Adrenal gland (tissue), 19 donors: ENCODE measurements around the gene PIGT. TPM values are rescaled to one million over a fixed set of nuclear protein-coding genes. Genes with fewer than 3 reads are reported as not detected.

Source experiments
- DNase-seq, 7 donors: peaks; one replicate each; pipeline ENCODE4 v3.0.0-alpha.2; 2019 to 2020
- H3K27ac ChIP-seq, 5 donors: fragments of 200-600 bp; sonication (generic) in 4 of 5; 1 replicate in 3 of 5; 2 replicates in 2 of 5; pipeline versions ENCODE4 v1.5.1 to v1.8.0; 2016 to 2020; ENCODE audit warnings: mild to moderate bottlenecking in 1 of 5
- H3K27me3 ChIP-seq: fragments of 200-600 bp; 2 replicates; pipeline ENCODE4 v1.8.0; 2021
- H3K36me3 ChIP-seq, 2 donors: fragments of 200-600 bp; replicated peaks in 1 of 2; 1 replicate in 1 of 2; 2 replicates in 1 of 2; pipeline versions ENCODE4 v1.5.1 to v1.8.0; 2018 to 2022
- H3K4me1 ChIP-seq, 2 donors: fragments of 200-600 bp; replicated peaks in 1 of 2; 1 replicate in 1 of 2; 2 replicates in 1 of 2; pipeline versions ENCODE4 v1.5.1 to v1.8.0; 2018 to 2021
- H3K4me3 ChIP-seq, 4 donors: fragments of 200-600 bp; sonication (generic) in 3 of 4; one replicate each; pipeline ENCODE4 v1.5.1; 2016 to 2018
- H3K9me3 ChIP-seq, 3 donors: fragments of 200-600 bp; sonication (generic) in 1 of 3; replicated peaks in 1 of 3; 1 replicate in 2 of 3; 2 replicates in 1 of 3; pipeline versions ENCODE4 v1.5.1 to v1.8.0; 2016 to 2021
- CTCF ChIP-seq, 6 experiments: fragments of 450-650 bp in 4 of 6; fragments of 200-600 bp in 2 of 6; sonication (generic) in 1 of 6; IDR thresholded peaks; 1 replicate in 5 of 6; 2 replicates in 1 of 6; pipeline versions ENCODE4 v1.5.1 to v1.8.0; 2016 to 2021; ENCODE audit warnings: antibody characterized with exemption in 6 of 6, mild to moderate bottlenecking in 2 of 6, moderate library complexity in 1 of 6
- POLR2A ChIP-seq, 2 donors: fragments of 450-650 bp; IDR thresholded peaks; one replicate each; pipeline ENCODE4 v1.6.1; 2017; ENCODE audit warnings: antibody characterized with exemption in 2 of 2, mild to moderate bottlenecking in 2 of 2, moderate library complexity in 1 of 2
- WGBS, 4 donors: extraction: QIAGEN DNeasy Blood & Tissue Kit in 2 of 4; methylation state at CpG; one replicate each; pipeline versions ENCODE4 v1.1.5 to v1.1.7; 2013 to 2017; 5-methylcytosine and 5-hydroxymethylcytosine counted together
- intact Hi-C, 2 donors: fragments of 100-400 bp; cut with DNase I; formaldehyde crosslinking; loops; one replicate each; pipeline versions ENCODE4 v1.14.1 to v1.15.0; 2022 to 2023
- long read RNA-seq, 10 donors: library from polyadenylated mRNA in 3 of 10; unstranded in 2 of 10; stranded (forward) in 1 of 10; transcript quantifications; one replicate each; pipeline ENCODE4 v2.0.0 and lab custom pipeline, GENCODE V29; 2021 to 2026
- polyA plus RNA-seq, 3 donors: library from polyadenylated mRNA; stranded (reverse); fragments of 200-250 nt in 2 of 3; fragments of 350-450 nt in 1 of 3; fragmentation: Illumina TruSeq in 1 of 3; extraction: RNeasy Lipid Tissue Mini Kit (QIAGEN cat#74804) in 1 of 3; gene quantifications; one replicate each; pipeline ENCODE4 v1.2.3, GENCODE V29; 2013 to 2014
- total RNA-seq, 9 donors: library from RNA; depleted of rRNA in 4 of 9; stranded (reverse); fragments of >200 nt in 4 of 9; fragments of 120-200 nt in 1 of 9; fragmentation: NEBNext Ultra II Directional in 1 of 9; extraction: Animal tissue kit (Norgen Biotek cat#: 25700) in 1 of 9; gene quantifications; one replicate each; pipeline versions ENCODE4 v1.1.0 to v1.2.4, GENCODE V29; 2013 to 2023
- donor health status: healthy with polysubstance abuse.
- donor health status: Bipolar disorder and iron deficiency.
- donor health status: DM: yes; HTN: yes; CAD: no.
- donor health status: DM: no; HTN: no; CAD: no.
- donor health status: DM: no; HTN: no; CAD: no.
- donor health status: DM: yes; HTN: yes; CAD: no.

PIGT gene
- total RNA-seq: 100 to 1,000 TPM in 6 of 9 donors, 10 to 100 TPM in 3; 76.0 to 202 (median 117) TPM
- 100 to 1,000 TPM in 1 of 3 donors, 10 to 100 TPM in 2; 45.2 to 121 (median 99.7) TPM for polyA plus RNA-seq
- long read RNA-seq, donor 1, transcript PIGT-202 (12 exons, 2,245 nt): major isoform, 27 of 42 reads
- long read RNA-seq, donor 1, partial matches to known transcripts: 5 of 42 reads
- long read RNA-seq, donor 1, other reads (novel, unspliced or antisense): 0 of 42 reads
- long read RNA-seq, donor 2, transcript PIGT-202 (12 exons, 2,245 nt): major isoform, 18 of 23 reads
- long read RNA-seq, donor 2, partial matches to known transcripts: 0 of 23 reads
- long read RNA-seq, donor 2, other reads (novel, unspliced or antisense): 0 of 23 reads
- long read RNA-seq, donor 3, transcript PIGT-202 (12 exons, 2,245 nt): major isoform, 21 of 43 reads
- long read RNA-seq, donor 3, partial matches to known transcripts: 13 of 43 reads
- long read RNA-seq, donor 3, other reads (novel, unspliced or antisense): 0 of 43 reads
- long read RNA-seq, donor 4, transcript PIGT-201 (10 exons, 1,880 nt): minor isoform, 6 of 108 reads
- long read RNA-seq, donor 4, transcript PIGT-202 (12 exons, 2,245 nt): major isoform, 72 of 108 reads
- long read RNA-seq, donor 4, partial matches to known transcripts: 10 of 108 reads
- long read RNA-seq, donor 4, other reads (novel, unspliced or antisense): 8 of 108 reads
- long read RNA-seq, donor 5, transcript PIGT-202 (12 exons, 2,245 nt): major isoform, 280 of 333 reads
- long read RNA-seq, donor 5, partial matches to known transcripts: 16 of 333 reads
- long read RNA-seq, donor 5, other reads (novel, unspliced or antisense): 10 of 333 reads
- long read RNA-seq, donor 6, transcript PIGT-202 (12 exons, 2,245 nt): major isoform, 51 of 71 reads
- long read RNA-seq, donor 6, partial matches to known transcripts: 8 of 71 reads
- long read RNA-seq, donor 6, other reads (novel, unspliced or antisense): 2 of 71 reads
- long read RNA-seq, donor 7, transcript PIGT-202 (12 exons, 2,245 nt): major isoform, 8 of 16 reads
- long read RNA-seq, donor 7, partial matches to known transcripts: 0 of 16 reads
- long read RNA-seq, donor 7, other reads (novel, unspliced or antisense): 0 of 16 reads
- long read RNA-seq, donor 8, transcript PIGT-210 (3 exons, 2,006 nt): minor isoform, 5 of 50 reads
- long read RNA-seq, donor 8, transcript PIGT-202 (12 exons, 2,245 nt): major isoform, 40 of 50 reads
- long read RNA-seq, donor 8, partial matches to known transcripts: 0 of 50 reads
- long read RNA-seq, donor 8, other reads (novel, unspliced or antisense): 0 of 50 reads
- long read RNA-seq, donor 9, transcript PIGT-202 (12 exons, 2,245 nt): major isoform, 20 of 36 reads
- long read RNA-seq, donor 9, partial matches to known transcripts: 0 of 36 reads
- long read RNA-seq, donor 9, other reads (novel, unspliced or antisense): 0 of 36 reads
- long read RNA-seq, donor 10, transcript PIGT-202 (12 exons, 2,245 nt): major isoform, 11 of 21 reads
- long read RNA-seq, donor 10, partial matches to known transcripts: 0 of 21 reads
- long read RNA-seq, donor 10, other reads (novel, unspliced or antisense): 0 of 21 reads

- peak within 1 kb of the TSS in 4 of 5 donors; percentile 33 to 90 (median 76) for H3K27ac ChIP-seq
- no peaks in the 10 kb centered on the region for H3K9me3 ChIP-seq
- H3K36me3 ChIP-seq: peaks cover 0 to 22% of the 10 kb centered on the region in 2 donors
- peak; percentile 78 to 94 (median 86) for DNase-seq
- intact Hi-C loops: no loop called here
- no peaks in the 10 kb centered on the region for H3K27me3 ChIP-seq
- 0 to 1% (median 0%) methylated on average over 8 to 52 of the region's 52 CpGs for WGBS, 4 donors
- TF ChIP-seq CTCF (IDR thresholded peaks at IDR 0.05): peak in 1 of 6 experiments; percentile 8
- TF ChIP-seq POLR2A (IDR thresholded peaks at IDR 0.05): peak; percentile 70 to 88
- peaks cover 6 to 36% of the 10 kb centered on the region in 2 donors for H3K4me1 ChIP-seq
- peak within 1 kb of the TSS; percentile 20 to 99 (median 82) for H3K4me3 ChIP-seq
These were observed at the start of gene PIGT for GRCh38 chr20:45415822-45416637. TSS of gene PIGT (plus strand) at chr20:45416141. CDS start at chr20:45416157, 16 bp downstream.

GRCh38 chr20:45366192-45366591 lies 49.7 kb upstream of the PIGT start:
- H3K36me3 ChIP-seq: peaks cover 0 to 23% of the 10 kb centered on the region in 2 donors
- intact Hi-C loops: no loop called here
- 78 to 95% (median 87%) methylated on average over 1 of the region's 1 CpG for WGBS, 4 donors

More at GRCh38 chr20:45366192-45366591, 49.7 kb upstream of the PIGT start:
- TF ChIP-seq CTCF (IDR thresholded peaks at IDR 0.05): no peak
- TF ChIP-seq POLR2A (IDR thresholded peaks at IDR 0.05): no peak
- no peak overlapping the region for H3K27ac ChIP-seq
- H3K27me3 ChIP-seq: no peaks in the 10 kb centered on the region
- no peaks in the 10 kb centered on the region for H3K9me3 ChIP-seq
- peaks cover 0 to 11% of the 10 kb centered on the region in 2 donors for H3K4me1 ChIP-seq
- H3K4me3 ChIP-seq: no peak overlapping the region
- DNase-seq: no peak
